ENCODE data around the gene FOXO3.

The FOXO3 gene

DNA sequence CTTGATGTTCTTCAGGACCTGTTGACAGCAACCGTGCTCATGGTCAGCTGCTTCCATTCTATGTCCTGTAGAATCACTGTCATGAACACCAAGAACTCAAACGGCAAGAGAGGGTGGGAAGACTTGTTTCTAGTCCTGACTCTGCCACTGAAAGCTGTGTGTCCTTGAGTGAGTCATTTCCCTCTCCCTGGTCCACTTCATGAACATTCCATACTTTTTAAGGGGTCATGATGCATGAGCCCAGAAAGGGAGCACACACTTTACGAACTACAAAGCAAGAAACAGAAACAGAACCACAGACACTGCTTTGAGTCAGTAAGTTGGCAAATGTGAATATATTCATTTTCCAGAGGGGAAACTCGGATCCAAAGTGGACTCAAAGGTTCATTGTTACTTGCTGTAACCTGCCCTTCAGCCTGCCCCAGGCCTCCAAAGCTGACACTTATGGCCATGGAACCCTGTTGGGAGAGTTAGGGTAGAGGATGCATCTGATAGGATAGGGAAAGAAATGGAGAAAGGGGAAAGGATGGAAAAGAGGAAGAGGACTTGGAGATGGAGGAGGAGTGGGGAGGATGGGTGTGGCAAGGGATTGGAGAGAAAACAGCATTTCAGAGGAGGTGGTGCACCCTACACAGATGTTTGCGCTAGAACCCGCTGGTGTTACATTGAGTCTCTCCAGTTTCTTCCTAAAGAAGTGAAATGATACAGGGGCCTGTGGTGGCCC is 129.8 kb downstream of the FOXO3 start:
- no peaks in the 10 kb centered on the region for H3K9me3 ChIP-seq
- H3K4me1 ChIP-seq (ENCODE audit: control insufficient read depth in 1 of 2, insufficient read depth in 1 of 2, low read depth in 1 of 2, low read length in 1 of 2): peaks cover 6 to 10% of the 10 kb centered on the region in 2 experiments
- TF ChIP-seq CTCF (IDR thresholded peaks at IDR 0.05): no peak
- H3K36me3 ChIP-seq: peaks cover 24% of the 10 kb centered on the region
- H3K4me3 ChIP-seq (ENCODE audit: low read depth in 1 of 2, low read length in 1 of 2): no peak overlapping the region
- H3K27me3 ChIP-seq: no peaks in the 10 kb centered on the region
- peak overlapping the region; percentile 70 for H3K27ac ChIP-seq

DNA sequence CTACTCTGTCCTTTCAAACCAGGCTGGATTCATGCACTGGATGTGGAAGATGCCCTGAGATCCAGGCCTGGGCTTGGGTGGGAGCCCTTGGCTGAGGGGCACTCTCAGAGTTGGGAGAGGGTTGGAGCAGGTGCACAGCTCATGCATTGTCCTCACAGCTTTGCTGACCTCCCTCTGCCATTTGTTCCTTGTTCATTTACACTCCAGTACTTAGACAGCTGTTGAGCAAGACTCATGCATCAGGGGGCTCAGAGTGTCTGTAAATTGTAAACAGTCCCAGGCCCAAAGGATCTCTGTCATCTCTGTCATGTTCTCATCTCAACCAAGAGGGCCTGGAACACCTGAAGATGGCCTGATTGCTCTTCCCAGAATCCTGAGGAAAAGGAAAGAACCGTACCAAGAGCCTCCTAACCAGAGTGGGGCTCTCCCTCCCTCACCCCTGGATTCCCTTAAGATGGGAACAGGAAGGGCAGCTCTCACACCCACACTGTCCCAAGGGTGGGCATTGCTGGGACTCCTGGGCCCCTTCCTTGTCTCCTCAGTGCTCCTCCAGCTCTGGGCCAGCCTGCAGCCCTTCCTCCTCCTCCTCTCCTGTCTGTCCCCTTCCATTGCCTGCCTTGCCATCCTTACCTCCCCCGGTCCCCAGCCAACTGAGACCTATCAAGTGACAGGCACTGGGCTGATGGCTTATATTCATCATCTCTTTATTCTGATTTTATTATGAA is 132.9 kb downstream of the FOXO3 start:
- peaks cover 12% of the 10 kb centered on the region for H3K36me3 ChIP-seq
- H3K4me3 ChIP-seq (ENCODE audit: low read depth in 1 of 2, low read length in 1 of 2): no peak overlapping the region
- H3K4me1 ChIP-seq (ENCODE audit: control insufficient read depth in 1 of 2, insufficient read depth in 1 of 2, low read depth in 1 of 2, low read length in 1 of 2): peaks cover 6 to 10% of the 10 kb centered on the region in 2 experiments
- H3K27me3 ChIP-seq: no peaks in the 10 kb centered on the region
- no peaks in the 10 kb centered on the region for H3K9me3 ChIP-seq
- TF ChIP-seq CTCF (IDR thresholded peaks at IDR 0.05): no peak
- no peak overlapping the region for H3K27ac ChIP-seq

DNA sequence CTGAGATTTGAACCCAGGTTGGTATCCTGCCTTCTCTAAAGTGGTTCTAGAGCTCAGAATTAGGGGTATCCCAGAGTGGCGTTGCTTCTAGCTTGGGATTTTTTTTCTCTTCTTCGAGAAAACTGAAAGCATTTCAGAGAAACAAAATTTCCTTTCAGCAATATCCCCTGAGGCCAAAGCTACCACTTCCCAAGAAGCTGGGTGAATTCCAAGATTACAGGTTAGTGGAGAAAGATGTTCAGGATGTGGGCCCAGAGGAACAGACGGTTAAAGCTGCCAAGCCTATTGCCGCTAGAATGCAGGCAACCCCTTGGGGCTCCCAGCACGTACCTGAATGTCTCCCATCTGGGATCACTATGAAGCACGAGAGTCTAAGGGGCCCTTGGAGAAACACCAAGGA is 134.1 kb downstream of the FOXO3 start:
- peaks cover 0 to under 1% of the 10 kb centered on the region in 2 experiments for H3K4me1 ChIP-seq (ENCODE audit: control insufficient read depth in 1 of 2, insufficient read depth in 1 of 2, low read depth in 1 of 2, low read length in 1 of 2)
- H3K36me3 ChIP-seq: peaks cover 12% of the 10 kb centered on the region
- H3K9me3 ChIP-seq: no peaks in the 10 kb centered on the region
- H3K4me3 ChIP-seq (ENCODE audit: low read depth in 1 of 2, low read length in 1 of 2): no peak overlapping the region
- H3K27me3 ChIP-seq: no peaks in the 10 kb centered on the region
- no peak overlapping the region for H3K27ac ChIP-seq
- no peak for TF ChIP-seq CTCF (IDR thresholded peaks at IDR 0.05)

DNA sequence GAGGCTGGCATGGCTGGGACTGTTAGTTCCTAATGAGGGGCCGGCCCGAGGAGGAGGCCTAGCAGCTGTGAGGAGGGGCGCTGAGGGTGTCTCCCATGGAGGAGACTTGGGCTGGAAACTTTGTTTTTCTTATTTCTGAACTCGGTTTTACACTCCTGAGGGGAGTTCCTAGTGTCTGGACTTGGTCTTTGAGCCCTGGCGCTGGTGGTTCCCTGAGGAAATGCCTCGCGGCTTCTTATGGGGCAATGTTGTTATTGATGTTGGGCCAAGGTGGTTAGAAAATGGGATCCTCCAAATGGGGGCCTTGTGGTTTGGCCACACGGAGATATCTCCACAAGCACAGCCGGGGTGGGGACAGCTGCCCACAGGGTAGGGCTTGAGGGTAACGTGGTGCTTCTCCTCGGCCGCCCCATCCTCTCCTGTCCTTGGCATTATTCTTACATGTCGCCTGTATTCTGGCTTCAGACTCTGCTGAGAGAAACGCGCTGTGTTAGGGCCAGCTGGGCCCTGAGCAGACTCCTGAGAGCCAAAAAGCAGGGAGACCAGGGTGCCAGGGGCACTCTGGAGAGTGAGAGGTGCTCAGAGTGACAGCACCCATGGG is 136.9 kb downstream of the FOXO3 start:
- Histone ChIP-seq H3K27ac (no peak overlapping the region), H3K27me3 (no peaks in the 10 kb centered on the region), H3K4me3 (ENCODE audit: low read depth in 1 of 2, low read length in 1 of 2) (no peak overlapping the region), H3K4me1 (ENCODE audit: control insufficient read depth in 1 of 2, insufficient read depth in 1 of 2, low read depth in 1 of 2, low read length in 1 of 2) (no peaks in the 10 kb centered on the region), H3K36me3 (peaks cover 7% of the 10 kb centered on the region), H3K9me3 (no peaks in the 10 kb centered on the region)
- no peak for TF ChIP-seq CTCF (IDR thresholded peaks at IDR 0.05)

- no peaks in the 10 kb centered on the region for H3K27me3 ChIP-seq
- H3K36me3 ChIP-seq: peaks cover 1% of the 10 kb centered on the region
- H3K4me3 ChIP-seq (ENCODE audit: low read depth in 1 of 2, low read length in 1 of 2): no peak overlapping the region
- no peaks in the 10 kb centered on the region for H3K9me3 ChIP-seq
- TF ChIP-seq CTCF (IDR thresholded peaks at IDR 0.05): no peak
- H3K4me1 ChIP-seq (ENCODE audit: control insufficient read depth in 1 of 2, insufficient read depth in 1 of 2, low read depth in 1 of 2, low read length in 1 of 2): no peaks in the 10 kb centered on the region
- H3K27ac ChIP-seq: no peak overlapping the region
Measured at GRCh38 chr6:108698593-108699289, 138.0 kb downstream of the FOXO3 start.

All from neutrophil (primary cell).